Measurements from ENCODE around the gene IRF9. TPM values are rescaled to one million over a fixed set of nuclear protein-coding genes. Genes with fewer than 3 reads are reported as not detected.

Gene IRF9
- total RNA-seq, 2 donors from 2014 or later = 74.8 to 86.1 TPM

GRCh38 chr14:24213866-24214662 lies 53.0 kb downstream of the IRF9 start:
- DNase-seq (ENCODE audit: low spot score) = no peak

GRCh38 chr14:24215495-24216344 lies 54.7 kb downstream of the IRF9 start, which contains the start of gene MDP1:
Gene MDP1, minus strand, starts transcription at chr14:24216066. Its CDS starts 111 bp downstream, at chr14:24215955.
- Histone ChIP-seq H3K9me3 (no peaks in the 10 kb centered on the region), H3K4me3 (peak within 1 kb of the TSS; percentile 97), H3K27me3 (replicated peaks; ENCODE audit: insufficient read depth) (no peaks in the 10 kb centered on the region), H3K4me1 (ENCODE audit: control insufficient read depth in 1 of 2, low read depth in 2 of 2) (peaks cover 19 to 36% of the 10 kb centered on the region in 2 donors), H3K27ac (peak within 1 kb of the TSS; percentile 90 to 94), H3K36me3 (peaks cover 8% of the 10 kb centered on the region)
- peak; percentile 32 for TF ChIP-seq CTCF (IDR thresholded peaks at IDR 0.05)
- DNase-seq (ENCODE audit: low spot score) (peak; percentile 47), ATAC-seq (ENCODE audit: insufficient number of reproducible peaks, low FRiP score, low read depth) (peak; percentile 50)

More at GRCh38 chr14:24213866-24214662, 53.0 kb downstream of the IRF9 start:
- no peaks in the 10 kb centered on the region for H3K9me3 ChIP-seq
- peak overlapping the region; percentile 95 to 97 for H3K27ac ChIP-seq
- H3K4me1 ChIP-seq (ENCODE audit: control insufficient read depth in 1 of 2, low read depth in 2 of 2) = peaks cover 19 to 36% of the 10 kb centered on the region in 2 donors
- H3K4me3 ChIP-seq = peak overlapping the region; percentile 89
- no peak for TF ChIP-seq CTCF (IDR thresholded peaks at IDR 0.05)
- peaks cover 19% of the 10 kb centered on the region for H3K36me3 ChIP-seq
- no peak for ATAC-seq (ENCODE audit: insufficient number of reproducible peaks, low FRiP score, low read depth)
- no peaks in the 10 kb centered on the region for H3K27me3 ChIP-seq (replicated peaks; ENCODE audit: insufficient read depth)

Other genes with a start within 250 kb of the IRF9 start
- 10 to 100 TPM; 18.0 to 20.6 TPM for gene DHRS4, start 207.5 kb upstream of the IRF9 start, total RNA-seq
- gene DHRS4L2, start 172.3 kb upstream of the IRF9 start, total RNA-seq = 1 to 10 TPM; 5.5 to 6.9 TPM
- gene CARMIL3, start 109.3 kb upstream of the IRF9 start, total RNA-seq = under 1 TPM in 1 of 2 donors, not detected in 1; 0.14 TPM
- gene CPNE6, start 89.7 kb upstream of the IRF9 start, total RNA-seq = 1 to 10 TPM; 1.3 to 2.4 TPM
- 10 to 100 TPM; 11.4 to 16.9 TPM for gene PCK2, start 67.0 kb upstream of the IRF9 start, total RNA-seq
- gene DCAF11, start 46.5 kb upstream of the IRF9 start, total RNA-seq = 10 to 100 TPM; 52.8 to 54.2 TPM
- gene NRL, start 46.3 kb upstream of the IRF9 start, total RNA-seq = 1 to 10 TPM in 1 of 2 donors, under 1 TPM in 1; 0.92 to 6.1 TPM
- gene FITM1, start 30.6 kb upstream of the IRF9 start, total RNA-seq = under 1 TPM in 1 of 2 donors, not detected in 1; 0.78 TPM
- gene PSME1, start 25.1 kb upstream of the IRF9 start, total RNA-seq = 10 to 100 TPM; 61.2 to 84.5 TPM
- gene EMC9, start 19.7 kb upstream of the IRF9 start, total RNA-seq = 10 to 100 TPM in 1 of 2 donors, 1 to 10 TPM in 1; 4.9 to 18.6 TPM
- 10 to 100 TPM; 24.6 to 28.8 TPM for gene PSME2, start 14.7 kb upstream of the IRF9 start, total RNA-seq
- gene RNF31, start 13.8 kb upstream of the IRF9 start, total RNA-seq = 10 to 100 TPM; 60.4 to 94.6 TPM
- 10 to 100 TPM; 13.1 to 23.6 TPM for gene REC8, start 10.8 kb downstream of the IRF9 start, total RNA-seq
- gene IPO4, start 27.6 kb downstream of the IRF9 start, total RNA-seq = 10 to 100 TPM; 19.9 to 64.6 TPM
- gene TM9SF1, start 34.2 kb downstream of the IRF9 start, total RNA-seq = 10 to 100 TPM; 51.8 to 81.9 TPM
- gene TSSK4, start 44.4 kb downstream of the IRF9 start, total RNA-seq = not detected
- 10 to 100 TPM; 33.4 to 58.3 TPM for gene CHMP4A, start 52.2 kb downstream of the IRF9 start, total RNA-seq
- gene MDP1, start 54.8 kb downstream of the IRF9 start, total RNA-seq = 10 to 100 TPM; 15.7 to 24.0 TPM
- 10 to 100 TPM; 76.0 to 91.4 TPM for gene NEDD8, start 71.1 kb downstream of the IRF9 start, total RNA-seq
- gene GMPR2, start 71.7 kb downstream of the IRF9 start, total RNA-seq = 10 to 100 TPM; 39.2 to 51.3 TPM
- 10 to 100 TPM; 52.4 to 83.5 TPM for gene TINF2, start 81.4 kb downstream of the IRF9 start, total RNA-seq
- under 1 TPM in 1 of 2 donors, not detected in 1; 0.21 TPM for gene TGM1, start 101.9 kb downstream of the IRF9 start, total RNA-seq
- 10 to 100 TPM; 28.2 to 44.7 TPM for gene RABGGTA, start 110.3 kb downstream of the IRF9 start, total RNA-seq
- gene DHRS1, start 138.5 kb downstream of the IRF9 start, total RNA-seq = 10 to 100 TPM; 25.5 to 31.4 TPM
- 10 to 100 TPM; 15.8 to 19.2 TPM for gene NOP9, start 138.6 kb downstream of the IRF9 start, total RNA-seq
- 10 to 100 TPM; 10.9 to 17.3 TPM for gene CIDEB, start 146.7 kb downstream of the IRF9 start, total RNA-seq
- 10 to 100 TPM; 15.2 to 21.8 TPM for gene LTB4R2, start 148.9 kb downstream of the IRF9 start, total RNA-seq
- 10 to 100 TPM in 1 of 2 donors, 1 to 10 TPM in 1; 8.9 to 13.1 TPM for gene LTB4R, start 150.2 kb downstream of the IRF9 start, total RNA-seq
- gene ADCY4, start 173.8 kb downstream of the IRF9 start, total RNA-seq = 10 to 100 TPM; 25.5 to 28.7 TPM
- gene RIPK3, start 178.7 kb downstream of the IRF9 start, total RNA-seq = 10 to 100 TPM in 1 of 2 donors, 1 to 10 TPM in 1; 6.8 to 17.9 TPM
- 10 to 100 TPM; 62.0 to 84.5 TPM for gene NFATC4, start 206.9 kb downstream of the IRF9 start, total RNA-seq
- gene NYNRIN, start 237.7 kb downstream of the IRF9 start, total RNA-seq = 10 to 100 TPM in 1 of 2 donors, 1 to 10 TPM in 1; 9.5 to 11.6 TPM

Measured in thoracic aorta (tissue), 2 donors.